PC-9 (cell line): Measurements from ENCODE around the gene TRAPPC8.

Experiments used
- CTCF ChIP-seq: fragments of 200-600 bp; sonication (generic); conservative IDR thresholded peaks from 2 replicates; pipeline ENCODE4 v1.6.1; 2017; ENCODE audit warnings: mixed run types, antibody characterized with exemption, mild to moderate bottlenecking, moderate library complexity
- EZH2 ChIP-seq: fragments of 200-600 bp; sonication (generic); IDR thresholded peaks from 2 replicates; pipeline ENCODE4 v1.8.0; 2017; ENCODE audit warnings: antibody characterized with exemption, low read depth

- TF ChIP-seq CTCF, result no peak
- TF ChIP-seq EZH2, result no peak
Observed at GRCh38 chr18:31983976-31984375, 41.0 kb upstream of the TRAPPC8 start.
